GM12878 (cell line): ENCODE data around the gene CMTM3. TPM values are rescaled to one million over a fixed set of nuclear protein-coding genes. Genes with fewer than 3 reads are reported as not detected.

ENCODE experiments used
- ATAC-seq: fragments of 200-7000 bp; cut with Tn5 transposase; 3 replicates; pipeline ENCODE4 v1.9.1; 2020; ENCODE audit warnings: mild to moderate bottlenecking, moderate library complexity
- BruUV-seq: library from RNA; stranded (reverse); fragments of 400-500 nt; replicated peaks from 2 replicates; lab custom pipeline; 2021; lab: Mats Ljungman, UMichigan
- CTCF ChIA-PET: fragments of 300-600 bp; sonication (Branson Sonifier 250); formaldehyde crosslinking; extraction: SDS; loops from one replicate; lab custom pipeline; 2021; ENCODE audit warnings: inconsistent platforms; lab: Yijun Ruan, JAX
- POLR2A ChIA-PET: fragments of 350-600 bp; formaldehyde crosslinking; extraction: SDS; loops from one replicate; lab custom pipeline; 2021; ENCODE audit warnings: inconsistent platforms; lab: Charles Lee
- RAD21 ChIA-PET: fragments of 300-600 bp; sonication (Branson Sonifier 250); formaldehyde crosslinking; loops from one replicate; lab custom pipeline; 2023; ENCODE audit warnings: antibody characterized with exemption; ENCODE audit not compliant: unreplicated experiment; lab: Charles Lee
- SMC1A ChIA-PET: fragments of 300-600 bp; sonication (Branson Sonifier 250); formaldehyde crosslinking; loops from one replicate; lab custom pipeline; 2023; ENCODE audit not compliant: unreplicated experiment, uncharacterized antibody; lab: Charles Lee
- DNase-seq: peaks from one replicate; pipeline ENCODE4 v3.0.0-alpha.2; 2011; ENCODE audit warnings: low read depth, low spot score
- FAIRE-seq: peaks from 3 replicates; lab custom pipeline; 2011; peaks lifted over from hg19 to GRCh38; lab: Jason Lieb, UNC
- H2AFZ ChIP-seq: 2 replicates; pipeline ENCODE4 v1.6.0; 2011; ENCODE audit warnings: low read depth, low read length, control low read depth; ENCODE audit not compliant: control insufficient read depth
- H3K27ac ChIP-seq: 2 replicates; pipeline ENCODE4 v1.5.1; 2011; ENCODE audit warnings: control low read depth; ENCODE audit not compliant: control insufficient read depth, insufficient read depth
- H3K27me3 ChIP-seq, 2 experiments: replicated peaks in 1 of 2; 2 replicates each; pipeline versions ENCODE4 v1.6.0 to v1.6.1; 2011; ENCODE audit warnings: low read length in 1 of 2; ENCODE audit not compliant: control insufficient read depth in 2 of 2, insufficient read depth in 2 of 2
- H3K36me3 ChIP-seq, 2 experiments: 2 replicates each; pipeline ENCODE4 v1.5.1; 2011; ENCODE audit warnings: low read length in 1 of 2; ENCODE audit not compliant: control insufficient read depth in 2 of 2, insufficient read depth in 2 of 2
- H3K4me1 ChIP-seq: 2 replicates; pipeline ENCODE4 v1.6.1; 2011; ENCODE audit warnings: mild to moderate bottlenecking, low read length, moderate library complexity, mixed read lengths; ENCODE audit not compliant: control insufficient read depth, insufficient read depth
- H3K4me2 ChIP-seq: 2 replicates; pipeline ENCODE4 v1.6.0; 2011; ENCODE audit warnings: control low read depth; ENCODE audit not compliant: control insufficient read depth, insufficient read depth
- H3K4me3 ChIP-seq: fragments of 200-600 bp; sonication (generic); 2 replicates; pipeline ENCODE4 v1.5.1; 2016
- H3K79me2 ChIP-seq: 2 replicates; pipeline ENCODE4 v1.6.0; 2011; ENCODE audit warnings: low read length; ENCODE audit not compliant: control insufficient read depth, insufficient read depth
- H3K9ac ChIP-seq: 2 replicates; pipeline ENCODE4 v1.8.0; 2011; ENCODE audit warnings: low read length, control low read depth, mixed read lengths; ENCODE audit not compliant: control insufficient read depth, insufficient read depth
- H3K9me3 ChIP-seq: replicated peaks from 3 replicates; pipeline ENCODE4 v1.5.1; 2011; ENCODE audit warnings: mild to moderate bottlenecking, low read length; ENCODE audit not compliant: control insufficient read depth, insufficient read depth
- H4K20me1 ChIP-seq: 2 replicates; pipeline ENCODE4 v1.6.0; 2011; ENCODE audit not compliant: control insufficient read depth, insufficient read depth
- BHLHE40 ChIP-seq, 2 experiments: fragments of 450-650 bp in 1 of 2; IDR thresholded peaks; 2 replicates each; pipeline ENCODE4 v1.6.1; 2011 to 2017; ENCODE audit warnings: low read depth in 2 of 2, borderline replicate concordance in 1 of 2, improper control_type of control experiment in 1 of 2, low read length in 1 of 2, mild to moderate bottlenecking in 1 of 2
- CBFB ChIP-seq: IDR thresholded peaks from 2 replicates; pipeline ENCODE4 v1.6.1; 2016; ENCODE audit warnings: antibody characterized with exemption, low read depth
- CBX5 ChIP-seq: sonication (generic); IDR thresholded peaks from 2 replicates; pipeline ENCODE4 v1.6.1; 2016; ENCODE audit warnings: low read depth, moderate library complexity, mild to moderate bottlenecking, inconsistent platforms
- EED ChIP-seq: sonication (generic); IDR thresholded peaks from 2 replicates; pipeline ENCODE4 v1.6.1; 2016; ENCODE audit warnings: antibody characterized with exemption, low read depth
- FOXM1 ChIP-seq: IDR thresholded peaks from 2 replicates; pipeline ENCODE4 v1.6.1; 2012; ENCODE audit warnings: low read depth, mild to moderate bottlenecking, inconsistent platforms, low read length, moderate library complexity
- GABPA ChIP-seq: IDR thresholded peaks from 2 replicates; pipeline ENCODE4 v1.6.1; 2014; ENCODE audit warnings: antibody characterized with exemption, low read depth, mild to moderate bottlenecking, inconsistent platforms
- HDGF ChIP-seq: fragments of 450-650 bp; IDR thresholded peaks from 2 replicates; pipeline ENCODE4 v1.6.1; 2016; ENCODE audit warnings: antibody characterized with exemption
- NR2F1 ChIP-seq: fragments of 450-650 bp; conservative IDR thresholded peaks from 2 replicates; pipeline ENCODE4 v1.6.1; 2017; ENCODE audit warnings: mild to moderate bottlenecking
- RFX5 ChIP-seq: IDR thresholded peaks from 2 replicates; pipeline ENCODE4 v1.6.1; 2011; ENCODE audit warnings: low read depth, low read length, improper control_type of control experiment
- RUNX3 ChIP-seq: IDR thresholded peaks from 2 replicates; pipeline ENCODE4 v1.6.1; 2012; ENCODE audit warnings: low read length, inconsistent platforms
- SP1 ChIP-seq: IDR thresholded peaks from one replicate; pipeline ENCODE4 v1.6.1; 2011; ENCODE audit warnings: low read depth, low read length
- ZBED1 ChIP-seq: IDR thresholded peaks from 2 replicates; pipeline ENCODE4 v1.6.1; 2016; ENCODE audit warnings: borderline replicate concordance
- WGBS: methylation state at CpG from one replicate; pipeline ENCODE4 v1.1.6; 2016; ENCODE audit warnings: low lambda C conversion rate; ENCODE audit not compliant: insufficient replicate concordance, insufficient coverage; ENCODE audit errors: missing lambda C conversion rate; 5-methylcytosine and 5-hydroxymethylcytosine counted together
- in situ Hi-C: fragments of 300-500 bp; cut with MboI; formaldehyde crosslinking; loops from 9 replicates; pipeline ENCODE4 v1.14.3; 2018; ENCODE audit warnings: mixed read lengths
- intact Hi-C: fragments of 100-400 bp; cut with micrococcal nuclease; formaldehyde crosslinking; loops from one replicate; pipeline ENCODE4 v1.14.2; 2022; ENCODE audit not compliant: unreplicated experiment
- polyA plus RNA-seq, 11 experiments: library from polyadenylated mRNA; depleted of rRNA in 4 of 11; unstranded in 6 of 11; stranded (reverse) in 5 of 11; fragments of >200 nt; fragmentation: Nextera tagmentation in 4 of 11; fragmentation: Illumina TruSeq in 1 of 11; extraction: Ambion mirVana in 4 of 11; extraction: Trizol in 1 of 11; gene quantifications; 1 replicate in 1 of 11; 2 replicates in 10 of 11; pipeline versions ENCODE4 v1.2.1 to v1.2.3, GENCODE V29; 2011 to 2016; ENCODE audit warnings: inconsistent platforms in 2 of 11, missing spikeins in 2 of 11, low read depth in 1 of 11
- total RNA-seq, 4 experiments: library from RNA; depleted of rRNA in 3 of 4; stranded (reverse); fragments of >200 nt in 3 of 4; fragmentation: Illumina TruSeq in 1 of 4; extraction: Trizol in 1 of 4; gene quantifications; 2 replicates each; pipeline versions ENCODE4 v1.2.1 to v1.2.3, GENCODE V29; 2013 to 2021
- TF ChIP-seq, protein P1 (sequence below): fragments of 150-350 bp; IDR thresholded peaks from 2 replicates; pipeline ENCODE4 v1.6.1; 2016; ENCODE audit warnings: low read depth, low read length
- TF ChIP-seq, protein P2 (sequence below): fragments of 450-650 bp; IDR thresholded peaks from 2 replicates; pipeline ENCODE4 v1.6.1; 2017; ENCODE audit warnings: mild to moderate bottlenecking, low read depth, inconsistent platforms; ENCODE audit not compliant: poor library complexity, severe bottlenecking
- TF ChIP-seq, protein P3 (sequence below): fragments of 450-650 bp; IDR thresholded peaks from 2 replicates; pipeline ENCODE4 v1.6.1; 2016; ENCODE audit warnings: mild to moderate bottlenecking, moderate library complexity, borderline replicate concordance

Gene CMTM3
- total and polyA plus RNA-seq, 10 of the 15 experiments (the other 5 are each of a cell fraction or from before 2014, with no cell fraction given) = 5.4 to 47.4 (median 28.6) TPM

DNA sequence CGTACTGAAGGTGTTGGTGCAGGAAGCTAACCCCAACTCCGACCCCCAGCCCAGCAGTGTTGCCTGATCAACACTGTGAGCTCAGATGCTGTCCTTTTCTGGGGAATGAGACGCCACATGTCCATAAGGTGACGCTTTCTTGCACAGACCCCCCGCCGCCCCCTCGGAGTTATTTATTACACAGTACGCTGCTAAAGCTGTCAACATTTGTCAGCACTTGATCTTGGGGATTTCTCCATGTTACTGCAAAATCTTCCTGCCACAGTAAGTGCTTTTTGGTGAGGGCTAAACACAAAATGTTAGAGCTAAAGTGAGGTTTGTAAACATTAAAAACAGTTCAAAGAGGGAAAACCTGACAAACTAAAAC, 15.9 kb downstream of the CMTM3 start (continued):
- no peak for TF ChIP-seq BHLHE40 (IDR thresholded peaks at IDR 0.05; ENCODE audit: borderline replicate concordance in 1 of 2, low read depth in 2 of 2, low read length in 1 of 2)
- TF ChIP-seq EED = no peak
- TF ChIP-seq CBFB = no peak

DNA sequence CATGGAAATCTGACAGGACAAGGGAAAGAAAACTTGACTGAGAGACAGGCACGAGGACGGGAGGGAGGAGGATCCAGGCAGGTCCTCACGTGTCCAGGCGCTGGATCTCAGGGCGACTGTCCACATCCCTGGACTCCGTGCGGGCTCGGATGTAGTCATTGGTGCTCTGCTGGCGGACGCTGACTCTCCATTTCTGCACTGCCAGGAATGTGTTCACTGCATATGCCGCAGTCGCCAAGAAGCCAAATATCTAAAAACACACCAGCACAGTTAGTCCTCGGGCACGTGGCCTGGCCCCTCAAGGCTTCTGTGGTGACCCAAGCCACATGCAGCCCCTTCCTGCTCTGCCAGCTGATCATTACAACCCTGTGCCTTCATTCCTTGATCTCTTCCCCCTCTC, 17.5 kb downstream of the CMTM3 start:
- ChIA-PET SMC1A (no interaction called here), POLR2A (no interaction called here), CTCF (no interaction called here), RAD21 (interaction anchor here (0.5 kb wide), 1 partner anchor 215 kb away, joined by 3 read pairs; no protein-coding TSS in a partner anchor)
- DNase-seq (no peak), FAIRE-seq (no peak), ATAC-seq (no peak)
- H3K9ac ChIP-seq = no peak overlapping the region
- BruUV-seq = no TSS peak
- H3K9me3 ChIP-seq = no peaks in the 10 kb centered on the region
- H3K4me3 ChIP-seq = no peak overlapping the region
- no peak overlapping the region for H3K27ac ChIP-seq
- H3K4me2 ChIP-seq = no peak overlapping the region
- H3K36me3 ChIP-seq = no peaks in the 10 kb centered on the region
- H3K27me3 ChIP-seq = peaks cover 0 to 4% of the 10 kb centered on the region in 2 experiments; a peak in 2 of 4 replicates
- no peaks in the 10 kb centered on the region for H3K4me1 ChIP-seq
- no peaks in the 10 kb centered on the region for H3K79me2 ChIP-seq
- no peak overlapping the region for H2AFZ ChIP-seq
- in situ Hi-C loops = no loop called here
- 53% methylated on average over 14 of the region's 14 CpGs for WGBS
- intact Hi-C loops = no loop called here
- H4K20me1 ChIP-seq = no peaks in the 10 kb centered on the region
- no peak for TF ChIP-seq SP1
- TF ChIP-seq RUNX3 = no peak
- no peak for TF ChIP-seq GABPA
- no peak for TF ChIP-seq CBX5
- TF ChIP-seq HDGF = no peak
- no peak for TF ChIP-seq NR2F1
- TF ChIP-seq, protein P1, sequence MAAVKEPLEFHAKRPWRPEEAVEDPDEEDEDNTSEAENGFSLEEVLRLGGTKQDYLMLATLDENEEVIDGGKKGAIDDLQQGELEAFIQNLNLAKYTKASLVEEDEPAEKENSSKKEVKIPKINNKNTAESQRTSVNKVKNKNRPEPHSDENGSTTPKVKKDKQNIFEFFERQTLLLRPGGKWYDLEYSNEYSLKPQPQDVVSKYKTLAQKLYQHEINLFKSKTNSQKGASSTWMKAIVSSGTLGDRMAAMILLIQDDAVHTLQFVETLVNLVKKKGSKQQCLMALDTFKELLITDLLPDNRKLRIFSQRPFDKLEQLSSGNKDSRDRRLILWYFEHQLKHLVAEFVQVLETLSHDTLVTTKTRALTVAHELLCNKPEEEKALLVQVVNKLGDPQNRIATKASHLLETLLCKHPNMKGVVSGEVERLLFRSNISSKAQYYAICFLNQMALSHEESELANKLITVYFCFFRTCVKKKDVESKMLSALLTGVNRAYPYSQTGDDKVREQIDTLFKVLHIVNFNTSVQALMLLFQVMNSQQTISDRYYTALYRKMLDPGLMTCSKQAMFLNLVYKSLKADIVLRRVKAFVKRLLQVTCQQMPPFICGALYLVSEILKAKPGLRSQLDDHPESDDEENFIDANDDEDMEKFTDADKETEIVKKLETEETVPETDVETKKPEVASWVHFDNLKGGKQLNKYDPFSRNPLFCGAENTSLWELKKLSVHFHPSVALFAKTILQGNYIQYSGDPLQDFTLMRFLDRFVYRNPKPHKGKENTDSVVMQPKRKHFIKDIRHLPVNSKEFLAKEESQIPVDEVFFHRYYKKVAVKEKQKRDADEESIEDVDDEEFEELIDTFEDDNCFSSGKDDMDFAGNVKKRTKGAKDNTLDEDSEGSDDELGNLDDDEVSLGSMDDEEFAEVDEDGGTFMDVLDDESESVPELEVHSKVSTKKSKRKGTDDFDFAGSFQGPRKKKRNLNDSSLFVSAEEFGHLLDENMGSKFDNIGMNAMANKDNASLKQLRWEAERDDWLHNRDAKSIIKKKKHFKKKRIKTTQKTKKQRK = no peak
- TF ChIP-seq, protein P2, sequence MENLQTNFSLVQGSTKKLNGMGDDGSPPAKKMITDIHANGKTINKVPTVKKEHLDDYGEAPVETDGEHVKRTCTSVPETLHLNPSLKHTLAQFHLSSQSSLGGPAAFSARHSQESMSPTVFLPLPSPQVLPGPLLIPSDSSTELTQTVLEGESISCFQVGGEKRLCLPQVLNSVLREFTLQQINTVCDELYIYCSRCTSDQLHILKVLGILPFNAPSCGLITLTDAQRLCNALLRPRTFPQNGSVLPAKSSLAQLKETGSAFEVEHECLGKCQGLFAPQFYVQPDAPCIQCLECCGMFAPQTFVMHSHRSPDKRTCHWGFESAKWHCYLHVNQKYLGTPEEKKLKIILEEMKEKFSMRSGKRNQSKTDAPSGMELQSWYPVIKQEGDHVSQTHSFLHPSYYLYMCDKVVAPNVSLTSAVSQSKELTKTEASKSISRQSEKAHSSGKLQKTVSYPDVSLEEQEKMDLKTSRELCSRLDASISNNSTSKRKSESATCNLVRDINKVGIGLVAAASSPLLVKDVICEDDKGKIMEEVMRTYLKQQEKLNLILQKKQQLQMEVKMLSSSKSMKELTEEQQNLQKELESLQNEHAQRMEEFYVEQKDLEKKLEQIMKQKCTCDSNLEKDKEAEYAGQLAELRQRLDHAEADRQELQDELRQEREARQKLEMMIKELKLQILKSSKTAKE = no peak
- no peak for TF ChIP-seq RFX5
- TF ChIP-seq FOXM1 = no peak
- TF ChIP-seq, protein P3, sequence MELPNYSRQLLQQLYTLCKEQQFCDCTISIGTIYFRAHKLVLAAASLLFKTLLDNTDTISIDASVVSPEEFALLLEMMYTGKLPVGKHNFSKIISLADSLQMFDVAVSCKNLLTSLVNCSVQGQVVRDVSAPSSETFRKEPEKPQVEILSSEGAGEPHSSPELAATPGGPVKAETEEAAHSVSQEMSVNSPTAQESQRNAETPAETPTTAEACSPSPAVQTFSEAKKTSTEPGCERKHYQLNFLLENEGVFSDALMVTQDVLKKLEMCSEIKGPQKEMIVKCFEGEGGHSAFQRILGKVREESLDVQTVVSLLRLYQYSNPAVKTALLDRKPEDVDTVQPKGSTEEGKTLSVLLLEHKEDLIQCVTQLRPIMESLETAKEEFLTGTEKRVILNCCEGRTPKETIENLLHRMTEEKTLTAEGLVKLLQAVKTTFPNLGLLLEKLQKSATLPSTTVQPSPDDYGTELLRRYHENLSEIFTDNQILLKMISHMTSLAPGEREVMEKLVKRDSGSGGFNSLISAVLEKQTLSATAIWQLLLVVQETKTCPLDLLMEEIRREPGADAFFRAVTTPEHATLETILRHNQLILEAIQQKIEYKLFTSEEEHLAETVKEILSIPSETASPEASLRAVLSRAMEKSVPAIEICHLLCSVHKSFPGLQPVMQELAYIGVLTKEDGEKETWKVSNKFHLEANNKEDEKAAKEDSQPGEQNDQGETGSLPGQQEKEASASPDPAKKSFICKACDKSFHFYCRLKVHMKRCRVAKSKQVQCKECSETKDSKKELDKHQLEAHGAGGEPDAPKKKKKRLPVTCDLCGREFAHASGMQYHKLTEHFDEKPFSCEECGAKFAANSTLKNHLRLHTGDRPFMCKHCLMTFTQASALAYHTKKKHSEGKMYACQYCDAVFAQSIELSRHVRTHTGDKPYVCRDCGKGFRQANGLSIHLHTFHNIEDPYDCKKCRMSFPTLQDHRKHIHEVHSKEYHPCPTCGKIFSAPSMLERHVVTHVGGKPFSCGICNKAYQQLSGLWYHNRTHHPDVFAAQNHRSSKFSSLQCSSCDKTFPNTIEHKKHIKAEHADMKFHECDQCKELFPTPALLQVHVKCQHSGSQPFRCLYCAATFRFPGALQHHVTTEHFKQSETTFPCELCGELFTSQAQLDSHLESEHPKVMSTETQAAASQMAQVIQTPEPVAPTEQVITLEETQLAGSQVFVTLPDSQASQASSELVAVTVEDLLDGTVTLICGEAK = no peak
- TF ChIP-seq ZBED1 = no peak
